Left ventricle myocardium superior (tissue), 1 donor: ENCODE data around the gene RALA. TPM values are rescaled to one million over a fixed set of nuclear protein-coding genes. Genes with fewer than 3 reads are reported as not detected.
"Not testable (repeated sequence)": the region's sequence is repeated elsewhere in the genome, so short reads cannot be mapped to it uniquely, and the experiment has no call there.

ENCODE experiments used
- ATAC-seq: fragments of 200-7000 bp; cut with Tn5 transposase; one replicate; pipeline ENCODE4 v1.9.1; 2020; ENCODE audit warnings: mild to moderate bottlenecking, moderate library complexity
- DNase-seq: peaks from one replicate; pipeline ENCODE4 v3.0.0-alpha.2; 2020
- intact Hi-C: fragments of 100-400 bp; cut with micrococcal nuclease; formaldehyde crosslinking; loops from one replicate; pipeline ENCODE4 v1.11.0; 2022
- total RNA-seq: library from RNA; stranded (reverse); fragmentation: NEBNext Ultra II Directional; extraction: Animal tissue kit (Norgen Biotek cat#: 25700); gene quantifications from one replicate; pipeline ENCODE4 v1.2.1, GENCODE V29; 2021
- donor health status: DM: no; HTN: yes; CAD: no; lungs with severe emphysema.

The RALA gene
- total RNA-seq, 1 donor from 2014 or later, result 38.0 TPM

DNA sequence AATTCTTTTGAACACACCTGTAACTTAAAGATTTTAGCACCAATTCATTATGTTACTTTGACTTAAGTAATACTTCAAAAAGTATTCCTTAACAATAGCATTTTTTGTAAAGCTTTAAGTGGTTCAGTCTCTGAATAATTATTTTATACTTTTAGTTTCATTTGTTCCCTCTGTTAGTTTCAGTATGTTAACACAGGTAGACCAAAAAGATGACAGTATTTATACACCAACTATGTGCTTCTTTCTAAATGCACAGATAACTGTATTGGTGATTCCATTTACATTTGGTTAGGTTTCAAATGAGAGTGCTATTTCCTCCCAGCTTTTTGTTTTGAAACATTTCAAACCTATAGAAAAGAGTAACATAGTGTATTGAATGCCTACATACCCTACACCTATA, 14.0 kb downstream of the RALA start:
- intact Hi-C loops, result no loop called here
- no peak for ATAC-seq
- DNase-seq, result no peak

DNA sequence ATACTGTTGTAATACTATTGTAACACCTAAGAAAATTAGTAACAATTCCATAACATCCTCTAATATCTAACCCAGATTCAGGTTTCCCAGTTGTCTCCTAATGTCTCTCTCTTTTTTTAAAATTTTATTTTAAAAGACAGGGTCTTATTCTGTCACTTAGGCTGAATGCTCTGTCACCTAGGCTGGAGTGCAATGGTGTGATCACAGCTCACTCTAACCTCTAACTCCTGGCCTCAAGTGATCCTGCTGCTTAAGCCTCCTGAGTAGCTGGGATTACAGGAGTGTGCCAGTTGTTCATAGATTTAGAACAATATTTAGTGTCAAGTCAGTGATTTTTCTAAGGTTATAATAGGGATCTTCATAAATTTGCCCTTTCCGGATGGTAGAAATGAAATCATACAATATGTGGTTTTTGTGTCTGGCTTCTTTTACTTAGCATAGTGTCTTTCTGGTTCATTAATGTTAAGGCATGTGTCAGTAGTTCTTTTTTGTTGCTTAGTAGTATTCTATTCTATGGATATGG, 14.7 kb downstream of the RALA start:
- intact Hi-C loops, result no loop called here
- no peak for ATAC-seq
- DNase-seq, result no peak

DNA sequence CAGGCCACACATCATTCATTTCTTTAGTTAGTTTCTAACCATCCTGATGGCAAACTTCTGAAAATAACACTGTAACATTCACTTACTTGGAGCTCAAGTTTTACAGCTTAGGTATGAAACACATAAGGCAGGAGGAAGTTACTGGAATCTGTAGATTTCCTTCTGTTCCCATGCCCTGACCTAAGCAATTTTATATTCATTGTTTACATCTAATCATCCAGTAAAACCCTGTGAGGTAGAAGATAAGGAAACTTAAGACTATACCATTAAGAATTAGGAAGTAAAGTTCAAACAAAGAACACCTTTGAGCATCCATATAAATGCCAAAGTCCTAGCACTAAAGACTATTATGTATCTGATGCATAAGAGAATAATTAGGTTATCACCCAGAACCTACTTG, 19.5 kb downstream of the RALA start:
- DNase-seq, result no peak
- intact Hi-C loops, result no loop called here
- ATAC-seq, result no peak

DNA sequence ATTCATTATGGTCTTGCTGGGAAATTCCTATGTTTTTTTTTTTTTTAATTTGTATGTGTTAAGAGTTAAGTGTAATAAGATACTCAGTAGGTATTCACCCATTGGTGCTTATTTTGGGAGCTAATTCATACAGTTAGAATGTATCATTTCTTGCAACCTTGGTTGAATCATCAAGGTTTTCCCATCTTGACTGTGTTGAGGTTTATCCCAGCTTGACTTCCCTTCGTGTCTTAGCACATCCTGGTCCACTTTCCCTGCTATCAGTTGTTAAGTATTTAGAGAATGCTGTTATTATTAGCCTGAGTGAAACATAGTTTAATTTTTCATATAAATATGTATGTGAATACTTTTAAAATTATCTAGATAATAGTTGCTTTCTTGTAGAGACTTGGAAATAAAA, 20.8 kb downstream of the RALA start:
- ATAC-seq (no peak), DNase-seq (no peak)
- intact Hi-C loops, result no loop called here

- intact Hi-C loops, result no loop called here
- peak; percentile 28 for DNase-seq
- peak; percentile 74 for ATAC-seq
Measured at GRCh38 chr7:39645482-39646407, 22.4 kb downstream of the RALA start.

- DNase-seq (no peak), ATAC-seq (no peak)
- intact Hi-C loops, result no loop called here
Measured at GRCh38 chr7:39647816-39648215, 24.4 kb downstream of the RALA start.

DNA sequence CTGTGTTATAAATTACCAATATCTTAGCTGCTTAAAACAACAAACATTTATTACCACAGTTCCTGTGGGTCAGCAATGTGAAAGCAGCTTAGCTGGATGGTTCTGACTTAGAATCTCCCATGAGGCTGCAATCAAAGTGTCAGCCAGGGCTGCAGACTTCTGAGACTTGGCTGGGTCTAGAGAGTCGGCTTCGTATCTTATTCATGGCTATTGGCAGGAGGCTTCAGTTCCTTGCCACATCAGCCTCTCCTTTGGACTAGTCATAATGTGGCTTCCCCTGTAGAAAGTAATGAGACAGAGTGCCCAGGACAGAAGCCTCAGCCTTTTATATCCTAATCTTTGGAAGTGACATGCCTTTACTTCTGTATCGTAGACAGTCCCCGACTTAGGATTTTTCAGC, 27.3 kb downstream of the RALA start:
- DNase-seq (no peak), ATAC-seq (peak; percentile 82)
- intact Hi-C loops, result no loop called here

GRCh38 chr7:39651265-39651664, 27.9 kb downstream of the RALA start:
- intact Hi-C loops, result no loop called here
- ATAC-seq (no peak), DNase-seq (no peak)

DNA sequence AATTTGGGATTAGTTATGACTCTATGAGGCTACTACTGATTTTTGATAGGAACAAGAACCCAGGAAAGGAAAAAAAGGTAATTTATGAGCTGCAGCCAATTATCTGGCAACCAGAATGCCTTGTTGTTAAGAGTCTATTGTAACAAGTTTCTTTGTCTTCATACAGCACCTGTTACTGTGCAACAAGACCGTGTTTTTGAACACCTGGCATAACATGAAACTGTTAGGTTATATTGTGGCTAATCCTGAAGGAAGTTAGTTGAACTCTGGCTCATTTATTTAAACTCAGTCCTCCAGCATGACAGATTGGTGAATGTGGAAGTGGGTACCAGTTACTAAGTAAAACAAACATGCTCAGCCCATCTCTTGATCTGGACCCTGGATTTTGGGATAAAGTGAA, 33.0 kb downstream of the RALA start:
- DNase-seq (no peak), ATAC-seq (no peak)
- intact Hi-C loops, result no loop called here

- intact Hi-C loops, result no loop called here
- ATAC-seq (no peak), DNase-seq (no peak)
Measured at GRCh38 chr7:39659356-39660013, 36.1 kb downstream of the RALA start.

- intact Hi-C loops, result no loop called here
- no peak for DNase-seq
- ATAC-seq, result no peak
Measured at GRCh38 chr7:39661960-39662359, 38.6 kb downstream of the RALA start.

- ATAC-seq (no peak), DNase-seq (no peak)
- intact Hi-C loops, result no loop called here
Measured at GRCh38 chr7:39663263-39663662, 39.9 kb downstream of the RALA start.

DNA sequence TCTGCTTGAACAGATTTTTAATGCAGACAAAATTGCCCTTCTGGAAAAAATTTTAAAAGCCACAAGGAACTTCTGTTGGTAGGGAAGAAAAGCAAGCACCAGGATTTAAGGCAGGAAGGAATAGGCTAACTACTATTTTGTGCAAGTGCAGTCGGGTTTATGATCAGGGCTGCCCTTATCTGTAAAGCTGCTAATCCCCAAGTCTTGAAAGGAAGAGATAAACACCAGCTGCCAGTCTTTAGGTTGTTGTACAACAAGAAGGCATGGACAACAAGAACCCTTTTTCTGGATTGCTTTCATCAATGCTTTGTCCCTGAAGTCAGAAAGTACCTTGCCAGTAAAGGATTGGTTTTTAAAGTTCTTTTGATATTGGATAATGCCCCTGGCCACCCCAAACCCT, 40.7 kb downstream of the RALA start:
- DNase-seq (no peak), ATAC-seq (no peak)
- intact Hi-C loops, result no loop called here

GRCh38 chr7:39664585-39664984, 41.2 kb downstream of the RALA start:
- no peak for DNase-seq
- ATAC-seq, result no peak
- intact Hi-C loops, result no loop called here

GRCh38 chr7:39666562-39666961, 43.2 kb downstream of the RALA start:
- DNase-seq (no peak), ATAC-seq (no peak)
- intact Hi-C loops, result no loop called here

DNA sequence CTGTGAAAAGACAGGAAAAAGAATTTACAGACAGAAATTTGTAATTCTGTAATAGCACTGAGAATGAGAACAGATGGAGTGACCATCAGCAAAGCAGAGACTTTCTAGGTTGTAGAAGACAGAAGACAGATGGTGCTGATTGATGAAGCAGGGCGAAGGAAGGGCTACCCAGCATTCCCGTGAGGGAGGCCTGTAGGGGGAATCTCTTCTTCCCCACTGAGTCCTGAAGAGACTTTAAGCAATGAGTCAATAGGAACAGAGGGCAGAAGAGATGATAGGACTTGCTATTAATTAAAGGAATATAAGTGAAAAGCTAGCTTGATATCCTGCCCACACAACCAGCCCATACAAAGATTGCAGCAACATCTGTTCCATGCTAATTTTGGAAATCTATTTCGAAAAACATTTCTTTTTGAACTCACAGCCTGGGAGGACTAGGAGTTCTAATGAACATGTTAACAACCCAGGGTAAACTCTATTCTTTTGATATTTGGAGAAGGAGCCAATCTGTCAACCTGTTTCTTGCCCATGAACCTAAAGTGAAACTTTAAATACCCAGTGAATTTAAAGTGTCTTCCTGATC, 44.1 kb downstream of the RALA start:
- ATAC-seq (peak; percentile 54), DNase-seq (no peak)
- intact Hi-C loops, result no loop called here

- DNase-seq, ATAC-seq, intact Hi-C loops: not testable (repeated sequence)
Measured at GRCh38 chr7:39668280-39668679, 44.9 kb downstream of the RALA start.

GRCh38 chr7:39670052-39670451, 46.7 kb downstream of the RALA start:
- DNase-seq, result no peak
- intact Hi-C loops, result no loop called here
- ATAC-seq, result no peak

DNA sequence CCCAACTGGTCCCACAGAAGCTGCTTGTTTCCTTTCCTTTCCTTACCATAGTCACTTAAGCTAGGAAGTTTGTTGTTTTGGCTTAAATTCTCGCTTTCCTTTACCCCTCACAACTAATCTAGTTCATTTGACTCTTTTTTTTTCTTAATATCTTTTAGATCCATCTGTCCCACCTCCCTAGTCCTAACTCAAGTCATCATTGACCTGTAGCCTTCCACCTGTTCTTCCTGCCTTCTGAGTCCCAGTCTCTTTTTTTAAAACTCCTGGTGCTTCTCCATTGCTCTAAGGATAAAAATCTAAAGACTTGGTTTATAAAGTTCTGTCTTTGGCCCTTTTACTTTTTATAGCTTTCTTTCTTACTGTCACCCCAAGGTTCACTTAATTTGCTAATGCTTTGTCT, 47.6 kb downstream of the RALA start:
- intact Hi-C loops, result no loop called here
- ATAC-seq (no peak), DNase-seq (no peak)

- intact Hi-C loops, result no loop called here
- no peak for ATAC-seq
- DNase-seq, result no peak
Measured at GRCh38 chr7:39672176-39672575, 48.8 kb downstream of the RALA start.
